ENCODE measurements around the gene MCM8.

Gene MCM8

DNA sequence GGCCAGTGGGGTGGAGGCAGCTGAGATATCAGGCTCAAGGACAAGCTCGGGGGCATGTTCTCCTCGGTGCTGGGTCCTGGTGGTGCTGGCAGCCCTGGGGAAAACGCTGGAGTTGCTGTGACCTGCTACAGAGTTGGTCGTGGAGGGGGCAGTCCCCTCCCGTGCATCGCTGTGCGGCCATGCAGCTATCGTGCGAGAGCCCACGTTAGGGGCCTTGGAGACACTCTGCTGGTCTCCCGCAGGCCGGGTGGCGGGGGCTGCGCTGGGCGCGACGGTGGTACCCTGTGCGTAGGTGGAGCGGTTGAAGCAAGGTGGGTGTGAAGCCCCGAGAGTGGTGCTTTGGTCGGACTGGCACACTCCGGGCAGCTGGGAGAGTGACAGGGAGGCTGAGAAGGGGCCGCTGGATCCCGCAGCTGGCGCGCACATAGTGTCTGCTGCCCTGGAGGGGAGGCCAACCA lies 91.4 kb downstream of the MCM8 start:
- DNase-seq (ENCODE audit: low read depth, low spot score): no peak

DNA sequence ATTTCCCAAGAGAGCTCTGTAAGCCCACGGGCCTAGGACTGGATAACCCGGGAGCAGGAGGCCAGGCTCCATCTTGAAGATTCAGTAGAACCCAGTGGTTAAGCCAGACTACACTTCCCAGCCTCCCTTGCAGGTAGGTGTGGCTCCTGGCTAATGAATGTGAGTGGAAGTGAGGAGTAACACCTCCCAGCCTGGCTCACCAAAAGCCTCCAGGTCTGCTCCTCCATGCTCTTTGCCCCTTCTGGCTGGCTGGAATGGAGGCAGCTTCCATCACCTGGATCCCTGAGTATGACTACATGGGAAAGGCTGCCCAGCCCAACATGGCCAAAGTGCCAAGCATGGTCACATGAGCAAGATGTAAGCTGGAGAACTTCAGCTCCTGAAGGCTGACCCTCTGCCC lies 93.7 kb downstream of the MCM8 start:
- no peak for DNase-seq (ENCODE audit: low read depth, low spot score)

DNA sequence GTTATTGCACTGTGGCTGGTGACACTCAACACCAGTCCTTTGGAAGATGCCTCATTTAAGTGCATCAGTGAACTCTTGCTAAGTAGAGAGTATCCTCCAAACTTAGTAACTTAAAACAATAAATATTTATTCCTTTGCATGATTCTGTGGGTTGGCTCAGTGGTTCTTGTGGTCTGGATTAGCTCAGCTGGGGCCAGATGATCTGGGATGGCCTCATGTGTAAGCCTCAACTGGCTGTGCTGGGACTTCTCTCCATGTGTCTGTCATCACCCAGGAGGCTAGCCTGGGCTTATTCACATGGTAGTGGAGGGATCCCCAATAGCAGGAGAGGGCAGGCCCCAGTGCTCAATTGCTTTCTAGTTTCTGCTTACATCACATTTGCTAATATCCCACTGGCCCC lies 95.1 kb downstream of the MCM8 start:
- DNase-seq (ENCODE audit: low read depth, low spot score): no peak

DNA sequence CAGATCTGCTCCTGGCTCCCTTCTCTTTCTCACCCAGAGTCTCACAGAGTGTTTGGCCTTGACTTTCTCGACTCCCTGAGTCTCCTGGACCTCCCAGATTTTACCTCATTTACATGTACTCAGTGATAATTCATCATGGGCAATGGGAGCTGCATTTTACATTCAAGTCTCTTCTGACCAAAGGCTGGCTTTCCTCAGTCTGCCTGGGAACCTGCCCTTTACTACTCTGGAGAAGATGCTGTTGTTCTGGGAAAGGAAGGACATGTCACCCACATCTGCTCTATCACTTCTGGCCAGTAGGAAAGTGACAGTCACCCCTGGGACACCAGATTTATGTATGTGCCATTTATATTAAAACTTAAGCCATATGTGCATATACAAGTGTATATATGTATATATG lies 96.0 kb downstream of the MCM8 start:
- DNase-seq (ENCODE audit: low read depth, low spot score): no peak

DNA sequence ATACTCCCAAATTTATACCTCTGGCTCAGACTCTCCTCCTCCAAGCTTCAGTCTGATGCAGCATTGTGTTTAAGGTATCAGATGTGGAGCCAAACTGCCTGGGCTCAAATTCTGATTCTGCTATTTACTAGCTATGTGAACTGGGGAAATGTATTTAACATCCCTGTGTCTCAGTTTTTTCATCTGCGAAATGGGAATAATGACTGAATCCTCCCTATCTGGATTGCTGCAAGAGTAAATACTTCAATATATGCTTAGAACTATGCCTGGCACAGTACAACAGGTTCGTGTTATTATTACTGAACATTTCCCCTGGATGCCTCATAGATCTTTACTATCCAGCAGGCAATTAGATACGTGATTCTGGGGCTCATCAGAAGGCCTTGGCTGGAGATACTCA lies 97.9 kb downstream of the MCM8 start:
- no peak for DNase-seq (ENCODE audit: low read depth, low spot score)

Data from activated CD4-positive, CD25-positive, alpha-beta regulatory T cell treated with anti-CD3 and anti-CD28 coated beads, Interleukin-2, amount 50 U/mL, for 16 hours (primary cell).